Hematopoietic multipotent progenitor cell treated with erythropoietin and hydrocortisone succinate and interleukin-3 and kit ligand, for 6 days (in vitro differentiated cells): ENCODE results near the gene INSC.

Experiments used
- DNase-seq: peaks from one replicate; pipeline ENCODE4 v3.0.0-alpha.2; 2015

Gene INSC

GRCh38 chr11:15228331-15228849, 113.7 kb downstream of the INSC start:
- no peak for DNase-seq

- no peak for DNase-seq
Measured at GRCh38 chr11:15229069-15229468, 114.3 kb downstream of the INSC start.

GRCh38 chr11:15232496-15232895, 117.8 kb downstream of the INSC start:
- no peak for DNase-seq

- peak; percentile 3 for DNase-seq
Measured at GRCh38 chr11:15233371-15234165, 118.8 kb downstream of the INSC start.

- peak; percentile 37 for DNase-seq
Measured at GRCh38 chr11:15234796-15235195, 120.1 kb downstream of the INSC start.

GRCh38 chr11:15236559-15236958, 121.8 kb downstream of the INSC start:
- no peak for DNase-seq

GRCh38 chr11:15238856-15239255, 124.1 kb downstream of the INSC start:
- no peak for DNase-seq

- no peak for DNase-seq
Measured at GRCh38 chr11:15248749-15249148, 134.0 kb downstream of the INSC start.

GRCh38 chr11:15258433-15259165, 143.9 kb downstream of the INSC start:
- no peak for DNase-seq

- no peak for DNase-seq
Measured at GRCh38 chr11:15266999-15267398, 152.3 kb downstream of the INSC start.

GRCh38 chr11:15268598-15268997, 153.9 kb downstream of the INSC start:
- no peak for DNase-seq

- no peak for DNase-seq
Measured at GRCh38 chr11:15275141-15275540, 160.4 kb downstream of the INSC start.

- DNase-seq, result peak; percentile 6
Measured at GRCh38 chr11:15276621-15277020, 161.9 kb downstream of the INSC start.

- no peak for DNase-seq
Measured at GRCh38 chr11:15278128-15278527, 163.4 kb downstream of the INSC start.

GRCh38 chr11:15280393-15280792, 165.7 kb downstream of the INSC start:
- DNase-seq, result no peak

- DNase-seq, result no peak
Measured at GRCh38 chr11:15282754-15283153, 168.0 kb downstream of the INSC start.

GRCh38 chr11:15286465-15286864, 171.7 kb downstream of the INSC start:
- DNase-seq, result no peak

GRCh38 chr11:15288863-15289262, 174.1 kb downstream of the INSC start:
- no peak for DNase-seq

- no peak for DNase-seq
Measured at GRCh38 chr11:15289723-15290122, 175.0 kb downstream of the INSC start.

- no peak for DNase-seq
Measured at GRCh38 chr11:15291885-15292284, 177.2 kb downstream of the INSC start.

- no peak for DNase-seq
Measured at GRCh38 chr11:15293975-15294620, 179.4 kb downstream of the INSC start.

- DNase-seq, result no peak
Measured at GRCh38 chr11:15295695-15296094, 181.0 kb downstream of the INSC start.
